Hippocampal formation (tissue), 2 donors: ENCODE measurements around the gene LAMA3.
"Not testable (repeated sequence)": the region's sequence is repeated elsewhere in the genome, so short reads cannot be mapped to it uniquely, and the experiment has no call there.

Source experiments
- DNase-seq, 2 donors: peaks; one replicate each; lab custom pipeline; 2025; lab: John Stamatoyannopoulos, UW

LAMA3 gene

DNA sequence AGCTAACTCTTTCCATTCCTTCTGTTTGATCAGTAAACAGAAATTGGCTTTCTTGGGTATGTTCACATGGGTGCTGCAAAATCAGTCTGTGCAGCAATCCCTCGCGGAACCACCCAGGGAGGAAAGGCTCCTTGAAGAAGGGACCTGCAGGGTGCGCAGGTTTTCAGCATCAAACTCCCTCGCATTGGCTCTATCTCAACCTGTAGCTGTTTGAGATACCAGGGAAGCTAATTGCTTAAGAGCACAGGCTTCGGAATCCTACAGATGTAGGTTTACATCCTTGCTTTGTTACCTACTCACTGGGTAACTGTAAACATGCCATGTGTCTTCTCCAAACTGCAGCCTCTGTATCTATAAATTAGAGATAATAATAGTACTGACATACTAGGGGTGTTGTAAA lies 43.2 kb downstream of the LAMA3 start:
- DNase-seq = no peak

DNA sequence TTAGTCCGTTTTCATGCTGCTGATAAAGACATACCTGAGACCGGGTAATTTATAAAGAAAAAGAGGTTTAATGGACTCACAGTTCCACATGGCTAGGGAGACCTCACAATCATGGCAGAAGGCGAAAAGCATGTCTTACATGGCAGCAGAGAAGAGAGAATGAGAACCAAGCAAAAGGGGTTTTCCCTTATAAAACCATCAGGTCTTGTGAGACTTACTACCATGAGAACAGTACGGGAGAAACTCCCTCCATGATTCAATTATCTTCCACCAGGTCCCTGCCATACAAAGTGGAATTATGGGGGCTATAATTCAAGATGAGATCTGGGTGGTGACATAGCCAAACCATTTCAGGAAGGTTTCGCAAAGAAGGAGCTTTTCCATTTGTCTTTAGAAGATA lies 44.0 kb downstream of the LAMA3 start:
- DNase-seq = not testable (repeated sequence)

DNA sequence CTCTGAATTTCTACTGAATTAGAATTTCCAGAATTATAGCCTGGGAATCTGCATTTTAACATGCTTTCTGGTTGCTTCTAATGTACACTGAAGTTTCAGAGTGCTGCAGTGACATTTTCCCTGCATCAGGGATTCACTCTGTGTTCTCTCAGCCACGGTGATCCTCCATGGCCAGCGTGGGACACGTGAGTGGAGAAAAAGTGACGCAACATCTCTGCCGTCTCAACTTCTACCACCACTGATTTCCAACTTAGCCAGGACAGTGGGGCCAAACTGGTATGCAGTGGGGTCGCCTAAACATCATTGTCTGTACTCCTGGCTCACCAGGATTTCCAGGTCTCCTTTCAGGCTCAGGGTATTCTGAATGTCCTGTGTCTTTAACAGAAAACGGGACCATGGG lies 44.6 kb downstream of the LAMA3 start:
- no peak for DNase-seq

DNA sequence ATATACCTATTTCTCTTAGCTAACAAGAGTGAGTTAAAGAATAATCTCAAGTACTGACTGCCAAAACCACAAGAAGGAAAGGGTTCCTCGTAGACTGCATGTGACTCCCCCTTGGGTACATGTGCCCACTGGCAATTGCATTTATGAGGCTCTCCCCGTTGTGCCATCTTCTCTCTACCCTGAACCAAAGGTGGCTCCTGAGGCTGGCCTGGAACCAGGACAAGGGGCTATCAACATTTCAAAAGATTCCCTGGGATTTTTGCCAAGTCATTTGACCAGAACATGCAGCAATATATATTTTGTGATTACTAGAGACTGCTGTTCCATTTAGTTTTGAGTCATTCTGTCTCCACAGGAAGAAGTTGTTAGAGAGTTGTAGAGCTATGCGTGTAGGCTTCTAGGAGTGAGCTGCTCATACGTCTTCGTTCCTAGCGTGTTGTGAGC lies 45.8 kb downstream of the LAMA3 start:
- no peak for DNase-seq

DNA sequence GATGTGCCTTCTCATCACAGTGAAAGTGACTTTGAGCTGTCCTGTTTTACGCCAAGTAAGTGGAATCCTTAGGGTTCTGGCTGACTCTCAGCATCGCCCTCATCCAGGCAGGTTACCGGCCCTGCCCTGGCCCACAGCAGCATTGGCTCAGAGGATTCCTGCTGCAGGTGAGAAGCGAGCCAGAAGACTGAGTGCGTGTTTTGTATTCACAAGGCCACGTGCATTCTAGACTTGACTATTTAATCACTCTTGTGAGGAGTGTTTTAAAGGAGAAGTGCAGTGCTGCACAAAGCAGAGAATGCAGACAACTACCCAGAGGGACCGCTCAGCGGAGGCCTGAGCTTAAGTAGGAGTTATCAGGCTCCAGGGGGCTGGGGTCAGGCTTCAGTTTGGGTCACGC lies 48.3 kb downstream of the LAMA3 start:
- no peak for DNase-seq

DNA sequence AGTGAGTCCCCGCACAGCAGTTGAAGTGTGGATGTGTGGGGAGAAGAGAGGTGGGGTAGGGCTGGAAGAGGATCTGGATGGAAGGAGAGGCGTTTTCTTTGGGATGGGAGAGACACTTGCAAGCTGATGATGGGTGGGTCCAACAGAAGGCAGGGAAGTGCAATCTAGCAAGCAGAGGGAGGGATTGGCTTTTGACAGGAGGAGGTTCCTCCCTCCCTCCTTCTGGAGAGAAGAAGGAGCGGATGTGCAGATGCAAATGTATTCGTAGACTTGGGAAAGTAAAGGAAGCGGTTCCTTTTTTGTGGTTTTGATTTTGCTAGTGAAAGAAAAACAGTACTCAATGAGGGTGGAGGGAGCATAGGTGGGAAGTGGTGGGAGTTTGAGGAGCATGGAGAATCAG lies 48.9 kb downstream of the LAMA3 start:
- no peak for DNase-seq

DNA sequence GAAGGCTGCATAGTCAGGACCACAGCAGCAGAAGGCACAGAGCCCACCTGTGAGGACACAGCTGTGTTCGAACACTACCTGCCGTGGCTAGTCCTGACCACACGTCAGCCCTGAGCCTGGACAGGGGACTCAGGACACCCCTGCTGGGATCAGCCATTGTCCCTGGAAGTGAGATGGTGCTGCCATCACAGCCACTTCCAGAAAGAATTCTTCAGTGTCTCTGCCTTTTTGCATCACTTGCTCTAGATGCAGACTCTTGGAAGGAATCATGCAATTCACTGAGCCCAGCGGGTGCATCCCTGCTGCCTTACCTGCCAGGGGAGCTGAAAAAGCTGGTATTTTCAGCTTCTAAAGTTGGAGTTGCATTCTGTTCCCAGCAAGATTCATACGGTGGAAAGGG lies 49.3 kb downstream of the LAMA3 start:
- DNase-seq = no peak

DNA sequence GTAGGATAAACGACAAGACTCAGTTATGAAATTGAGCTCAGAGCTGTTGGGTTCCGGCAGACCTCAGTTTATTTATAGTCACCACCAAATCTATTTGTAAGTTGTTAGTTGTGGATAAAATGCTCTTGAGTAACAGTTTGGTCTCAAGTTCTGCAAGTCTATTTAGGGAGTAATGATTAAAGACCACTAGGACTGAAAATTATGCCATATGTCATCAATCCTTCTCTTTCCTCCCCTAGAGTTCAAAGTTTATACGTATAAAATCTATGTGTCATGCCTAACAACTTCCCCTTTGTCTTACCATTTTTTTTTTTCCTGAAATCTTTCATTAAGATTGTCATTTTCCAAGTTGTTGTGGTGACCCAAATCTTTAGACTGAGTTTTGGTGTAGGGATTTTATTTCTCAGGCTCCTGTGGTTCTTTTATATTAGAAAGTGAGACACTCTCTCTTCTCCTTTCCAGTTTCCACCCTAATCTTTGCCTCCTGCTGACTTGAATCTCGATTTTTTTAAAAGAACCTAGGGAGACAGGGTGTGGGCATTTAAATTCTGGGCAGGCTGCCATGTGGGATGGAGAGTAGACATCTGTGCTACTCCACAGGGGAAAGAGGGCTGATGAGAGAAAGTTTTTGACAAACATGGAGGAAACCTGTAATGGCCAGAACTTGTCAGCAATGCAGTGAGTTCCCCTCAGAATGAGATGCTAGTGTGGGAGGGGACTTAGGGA lies 51.0 kb downstream of the LAMA3 start:
- no peak for DNase-seq

DNA sequence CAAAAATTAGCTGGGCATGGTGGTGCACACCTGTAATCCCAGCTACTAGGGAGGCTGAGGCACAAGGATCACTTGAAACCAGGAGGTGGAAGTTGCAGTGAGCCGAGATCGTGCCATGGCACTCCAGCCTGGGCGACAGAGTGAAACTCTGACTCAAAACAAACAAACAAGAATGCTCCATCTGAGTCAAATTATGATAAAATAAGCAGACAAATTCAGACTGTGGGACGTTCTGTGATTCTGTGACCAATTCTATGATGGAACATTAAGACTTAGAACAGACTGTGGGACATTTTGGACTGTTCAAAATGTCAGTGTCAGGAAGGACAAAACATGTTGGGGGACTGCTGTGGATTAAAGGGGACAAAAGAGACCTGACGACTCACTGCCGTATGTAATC lies 52.7 kb downstream of the LAMA3 start:
- not testable (repeated sequence) for DNase-seq

DNA sequence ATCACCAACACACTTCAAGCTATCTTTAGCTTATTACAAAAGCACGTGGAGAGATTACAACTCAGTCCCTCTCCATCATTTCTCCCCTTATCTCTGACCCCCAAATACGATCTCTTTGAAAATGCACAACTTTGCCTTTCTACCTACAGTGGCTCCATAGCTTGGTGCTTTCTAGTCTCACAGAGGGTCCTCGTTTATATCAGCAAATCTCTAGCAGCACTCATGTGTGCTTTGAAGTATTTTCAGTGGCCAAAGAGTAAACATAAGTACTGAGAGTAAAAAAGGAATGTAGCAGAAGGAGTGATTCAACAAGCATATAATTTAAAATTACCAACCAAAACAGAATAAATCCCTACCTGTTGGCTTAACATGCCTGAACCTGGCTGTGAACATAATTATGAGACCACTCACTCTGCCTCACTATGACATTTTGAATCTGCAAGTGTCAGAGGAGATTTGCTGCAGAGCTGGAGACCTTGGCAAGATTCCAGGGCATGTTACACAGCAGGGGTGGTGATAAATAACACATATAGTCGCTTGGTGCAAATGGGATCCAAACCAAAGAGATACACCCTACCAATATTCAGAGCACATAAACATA lies 54.6 kb downstream of the LAMA3 start:
- no peak for DNase-seq

DNA sequence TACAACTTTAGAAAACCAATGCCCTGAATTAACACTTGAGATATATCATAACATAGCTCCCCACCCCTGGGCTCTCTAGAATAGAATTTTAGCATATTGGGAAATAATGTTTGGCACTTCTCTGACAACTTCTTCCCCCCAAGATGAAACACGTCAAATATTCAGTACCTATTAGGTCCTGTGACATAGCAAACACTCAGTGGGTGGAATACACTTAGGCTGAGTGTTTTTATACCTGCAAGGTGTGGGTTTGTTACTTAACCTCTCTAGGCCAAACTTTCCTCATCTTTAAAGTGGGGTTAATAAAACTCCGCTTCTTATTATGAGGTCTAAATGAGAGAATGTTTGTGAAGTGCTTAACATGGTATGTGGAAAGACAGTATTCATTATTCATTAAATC lies 56.1 kb downstream of the LAMA3 start:
- no peak for DNase-seq

DNA sequence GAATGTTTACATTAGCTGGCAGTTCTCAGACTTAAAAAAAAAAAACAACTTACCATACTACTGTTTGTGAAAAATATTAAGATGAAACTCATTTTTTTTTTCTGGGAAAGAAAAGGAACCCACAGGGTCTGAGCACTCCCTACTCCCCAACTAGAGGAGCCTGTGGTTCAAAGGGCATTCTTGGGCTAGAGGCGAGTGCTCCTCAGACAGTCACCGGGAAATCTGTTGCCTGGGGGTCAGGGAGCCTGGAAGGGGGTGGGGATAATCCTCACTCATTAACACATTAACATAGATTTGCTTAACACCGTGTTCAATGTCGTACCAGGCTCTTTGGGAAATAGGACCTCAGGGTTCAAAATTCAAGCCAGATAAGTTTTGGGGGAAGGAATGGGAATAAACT lies 57.6 kb downstream of the LAMA3 start:
- DNase-seq = no peak

DNA sequence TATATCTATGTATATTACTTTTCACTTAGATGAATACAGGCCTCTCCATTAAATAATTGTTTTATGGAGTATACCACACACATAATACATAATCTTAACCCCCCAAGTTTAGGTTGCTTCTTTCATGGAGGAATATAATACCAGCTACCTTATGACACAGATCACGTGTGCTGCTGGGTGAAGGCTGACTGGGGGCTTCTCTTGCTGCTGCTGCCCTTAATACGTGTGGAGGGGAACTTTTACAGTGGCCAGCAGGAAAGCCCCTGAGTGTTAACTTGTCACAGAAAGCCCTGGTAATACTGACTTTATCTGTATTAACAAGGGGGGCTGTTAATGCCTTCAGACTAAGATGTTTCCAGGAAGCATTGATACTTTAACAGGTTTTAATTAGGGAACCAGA lies 63.1 kb downstream of the LAMA3 start:
- no peak for DNase-seq

DNA sequence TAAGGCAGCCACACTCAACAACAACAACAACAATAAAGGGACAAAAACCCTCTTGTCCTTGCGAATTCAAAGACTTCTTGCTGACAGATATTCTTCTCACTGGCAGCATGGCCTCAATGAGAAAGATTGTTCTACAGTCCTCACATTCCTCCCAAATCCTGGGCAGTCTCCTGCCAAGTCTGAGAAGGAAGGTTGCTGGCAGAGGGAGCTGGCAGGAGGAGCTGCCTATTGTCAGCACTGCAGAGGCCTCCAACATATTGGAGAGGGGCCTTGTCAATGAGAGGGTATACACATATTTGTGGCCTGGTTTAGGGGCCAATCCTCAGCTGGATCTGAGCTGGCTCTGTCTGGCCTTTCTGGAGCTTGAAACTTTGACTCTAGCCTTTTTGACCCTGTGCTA lies 63.5 kb downstream of the LAMA3 start:
- DNase-seq = peak; percentile 10 to 11

DNA sequence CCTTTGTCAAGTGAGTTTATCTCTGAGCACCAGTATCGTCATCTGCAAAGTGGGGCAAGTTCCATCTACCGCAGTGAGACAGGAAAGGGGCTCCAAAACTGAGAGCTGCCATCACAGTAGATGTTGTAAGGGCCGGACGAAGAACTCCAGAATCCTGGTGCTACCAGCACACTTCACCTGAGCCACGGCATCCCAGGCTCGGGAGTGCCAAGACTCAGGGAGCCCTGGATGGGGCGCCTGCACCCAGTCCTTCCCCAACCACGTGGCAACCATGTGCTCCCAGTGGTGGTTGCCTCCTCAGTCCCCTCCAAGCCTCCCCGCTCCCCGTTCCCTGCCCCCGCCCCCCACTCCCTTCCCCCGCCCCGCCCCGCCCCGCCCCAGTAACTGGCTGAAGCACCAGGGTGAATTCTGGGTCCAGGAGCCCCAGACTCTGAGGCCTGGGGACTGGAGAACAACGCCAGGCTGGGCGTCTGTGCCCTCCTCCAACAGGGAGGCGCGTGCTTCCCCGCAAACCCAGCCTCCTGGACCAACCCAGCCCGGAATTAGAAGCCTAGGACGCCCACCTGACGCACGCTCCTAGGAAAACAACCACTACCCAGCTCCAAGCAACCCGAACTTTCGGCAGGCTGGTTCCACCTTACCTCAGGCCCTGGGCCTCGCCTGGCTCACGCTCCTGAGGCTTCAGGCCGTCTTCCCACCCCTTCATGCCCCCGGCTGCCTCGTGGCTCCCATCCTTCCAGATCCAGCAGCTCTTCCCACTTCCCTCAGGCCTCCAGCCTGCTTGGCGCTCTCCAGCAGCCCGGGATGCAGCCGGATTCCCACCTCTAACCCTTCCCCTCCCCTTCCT lies 67.6 kb downstream of the LAMA3 start:
- DNase-seq = no peak

DNA sequence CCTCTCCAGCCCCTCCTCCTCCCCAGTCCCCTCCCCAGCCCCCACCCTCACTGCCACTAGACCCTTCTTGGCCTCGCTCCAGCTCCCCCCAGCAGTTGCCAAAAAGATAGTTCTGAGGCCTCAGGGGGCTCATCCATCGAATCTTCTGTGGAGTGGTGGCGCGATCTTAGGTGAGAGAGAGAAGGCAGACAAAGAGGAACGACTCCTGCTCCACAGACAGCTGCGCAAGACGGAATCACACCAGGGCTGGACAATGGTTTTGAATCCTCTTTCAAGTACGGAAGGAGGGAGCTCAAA lies 68.1 kb downstream of the LAMA3 start:
- DNase-seq = no peak

DNA sequence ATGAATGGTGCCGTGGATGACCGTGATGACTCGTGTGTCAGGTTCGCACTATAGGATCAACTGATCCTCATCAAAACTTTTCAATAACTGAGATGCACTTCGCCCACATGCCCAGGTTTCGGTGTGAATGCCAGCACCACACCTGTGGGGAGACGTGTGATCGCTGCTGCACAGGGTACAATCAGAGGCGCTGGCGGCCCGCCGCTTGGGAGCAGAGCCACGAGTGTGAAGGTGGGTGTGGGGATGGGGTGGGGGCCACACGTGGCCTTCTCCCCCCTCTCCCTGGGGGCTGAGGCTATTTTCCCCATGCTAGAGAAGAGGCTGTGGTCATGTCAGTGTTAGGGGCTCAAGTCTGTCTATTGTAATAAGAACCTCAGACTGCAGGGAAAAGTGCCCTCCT lies 69.0 kb downstream of the LAMA3 start:
- DNase-seq = no peak

DNA sequence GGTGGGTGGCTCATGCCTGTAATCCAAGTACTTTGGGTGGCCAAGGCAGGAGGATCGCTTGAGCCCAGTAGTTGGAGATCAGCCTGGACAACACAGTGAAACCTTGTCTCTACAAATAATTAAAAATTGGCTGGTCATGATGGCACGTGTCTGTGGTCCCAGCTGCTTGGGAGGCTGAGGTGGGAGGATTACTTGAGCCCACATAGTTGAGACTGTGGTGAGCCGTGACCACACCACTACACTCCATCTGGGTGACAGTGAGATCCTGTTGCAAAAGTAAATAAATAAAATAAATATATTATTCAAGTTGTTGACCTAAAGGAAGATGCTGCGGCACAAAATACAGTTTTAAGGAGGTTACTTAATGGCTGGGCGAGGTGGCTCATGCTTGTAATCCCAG lies 72.7 kb downstream of the LAMA3 start:
- no peak for DNase-seq

DNA sequence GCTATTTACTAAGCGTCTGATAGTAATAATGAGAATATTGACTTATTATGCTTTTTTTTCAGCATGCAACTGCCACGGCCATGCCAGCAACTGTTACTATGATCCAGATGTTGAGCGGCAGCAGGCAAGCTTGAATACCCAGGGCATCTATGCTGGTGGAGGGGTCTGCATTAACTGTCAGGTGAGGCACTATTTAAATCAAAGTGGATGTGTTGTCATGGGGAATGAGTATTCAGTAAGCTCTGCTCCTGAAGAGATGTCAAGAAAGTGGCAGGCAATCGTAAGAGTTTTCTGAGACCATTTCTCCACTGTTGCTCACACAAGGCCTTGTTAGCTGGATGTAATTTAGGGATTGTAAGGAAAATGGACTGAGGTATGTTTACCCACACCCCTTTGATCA lies 74.1 kb downstream of the LAMA3 start:
- DNase-seq = no peak

DNA sequence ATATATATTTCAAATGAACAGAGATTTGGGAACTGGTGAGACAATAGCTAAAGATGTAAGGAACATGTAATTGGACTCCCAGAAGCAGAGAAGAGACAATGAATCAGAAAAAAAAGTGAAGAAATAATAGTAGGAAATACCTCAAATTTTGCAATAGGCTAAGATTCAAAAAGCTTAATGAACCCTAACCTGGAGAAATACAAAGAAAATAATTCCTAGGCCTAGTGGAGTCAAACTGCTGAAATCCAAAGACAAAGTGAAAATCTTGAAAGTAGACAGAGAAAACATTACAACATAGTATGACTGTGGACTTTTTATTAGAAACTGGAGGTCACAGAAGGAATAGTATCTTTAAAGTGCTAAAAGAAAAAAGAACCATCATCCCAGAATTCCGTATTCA lies 76.7 kb downstream of the LAMA3 start:
- DNase-seq = no peak

DNA sequence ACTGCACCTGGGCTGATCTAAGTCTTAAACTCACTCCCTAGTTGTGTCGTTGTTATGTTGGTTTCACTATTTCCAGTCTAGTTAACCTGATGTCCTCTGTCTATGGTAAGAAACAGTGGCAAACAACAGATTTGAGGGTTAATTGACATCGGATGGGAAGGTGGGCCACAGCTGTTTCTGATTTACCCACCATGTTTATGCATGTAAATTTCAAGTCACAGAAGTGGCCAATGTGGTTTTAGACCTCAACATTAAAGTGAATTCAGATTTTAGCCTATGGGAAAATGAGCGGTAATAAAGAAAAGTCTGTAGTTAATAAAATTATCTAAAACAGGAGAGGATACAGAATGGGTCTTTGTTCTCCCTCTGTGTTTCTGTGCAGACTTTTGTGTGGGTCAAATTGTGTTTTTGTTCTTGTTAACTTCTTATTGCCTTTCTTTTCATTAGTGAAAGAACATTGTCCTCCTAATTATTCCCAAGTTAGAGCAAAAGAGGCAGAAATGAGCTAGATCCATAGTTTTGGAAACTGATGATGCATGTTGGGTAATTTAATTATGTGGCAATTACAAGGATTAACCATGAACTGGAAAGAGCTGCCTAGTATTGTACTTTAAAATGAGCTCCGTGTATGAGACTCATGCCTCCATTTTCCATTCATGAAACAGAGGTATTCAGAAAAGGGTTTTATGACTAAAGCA lies 83.2 kb downstream of the LAMA3 start:
- DNase-seq = no peak

DNA sequence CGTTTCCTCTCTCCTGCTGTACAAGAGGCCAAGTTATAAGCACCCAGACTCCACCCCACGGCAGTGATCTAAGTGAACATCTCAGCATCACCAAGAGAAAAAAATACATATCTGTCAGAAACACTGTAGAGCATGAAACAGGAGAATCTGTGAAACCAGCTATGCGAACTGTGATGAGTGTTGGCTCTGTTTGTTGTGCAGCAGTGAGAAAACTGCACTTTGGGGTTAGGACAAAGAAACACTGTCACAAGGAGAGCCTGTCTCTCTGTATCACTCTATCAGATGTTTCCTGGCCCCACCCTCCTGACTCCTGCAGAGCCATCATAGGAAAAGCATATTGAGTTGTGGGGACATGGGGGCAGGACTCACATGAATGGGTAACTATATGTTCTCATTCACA lies 87.1 kb downstream of the LAMA3 start:
- DNase-seq = no peak

DNA sequence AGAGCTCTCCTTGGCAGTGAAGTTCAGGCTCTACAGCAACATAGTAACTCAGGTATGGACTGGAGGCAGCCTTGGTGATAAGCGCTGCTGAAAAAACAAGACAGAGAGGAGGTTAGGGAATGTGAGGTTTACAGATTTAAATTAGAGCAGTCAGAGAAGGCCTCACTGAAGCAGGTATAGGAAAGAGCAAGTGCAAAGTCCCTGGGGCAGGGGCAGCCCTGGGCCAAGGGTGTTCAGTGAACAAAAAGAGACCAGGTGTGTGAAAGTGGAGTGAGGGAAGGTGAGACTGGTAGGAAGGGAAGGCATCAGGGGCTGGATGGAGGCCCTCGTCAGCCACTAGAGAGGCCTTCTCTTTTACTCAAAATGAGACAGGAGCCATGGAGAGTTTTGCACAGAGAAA lies 89.6 kb downstream of the LAMA3 start:
- DNase-seq = no peak
